Measurements from ENCODE around the gene SOX10. TPM values are rescaled to one million over a fixed set of nuclear protein-coding genes. Genes with fewer than 3 reads are reported as not detected.

The SOX10 gene
- total RNA-seq (2022; extraction: Qiagen RNA extraction; ENCODE audit: low read depth), result not detected in 5 replicates

GRCh38 chr22:37983860-37984791 lies at the start of gene SOX10:
SOX10 (minus strand) TSS chr22:37984555; CDS start chr22:37983784, 771 bp downstream.

GRCh38 chr22:37953437-37954179 lies 30.7 kb downstream of the SOX10 start, which contains the start of the genes C22orf23 and POLR2F:
C22orf23 (minus strand) TSS chr22:37953601; CDS start chr22:37953149, 452 bp downstream.
POLR2F (plus strand) TSS chr22:37953699; CDS start chr22:37953788, 89 bp downstream.

Other genes with a start within 250 kb of the SOX10 start
- gene GCAT, start 176.6 kb downstream of the SOX10 start, total RNA-seq (2022; extraction: Qiagen RNA extraction; ENCODE audit: low read depth), result 2.3 to 3.8 TPM (median 3.3 TPM) in 5 replicates
- not detected in 5 replicates for gene GALR3, start 161.2 kb downstream of the SOX10 start, total RNA-seq (2022; extraction: Qiagen RNA extraction; ENCODE audit: low read depth)
- gene ANKRD54, start 140.2 kb downstream of the SOX10 start, total RNA-seq (2022; extraction: Qiagen RNA extraction; ENCODE audit: low read depth), result 16.7 to 25.4 TPM (median 23.8 TPM) in 5 replicates
- gene EIF3L, start 135.1 kb downstream of the SOX10 start, total RNA-seq (2022; extraction: Qiagen RNA extraction; ENCODE audit: low read depth), result 268 to 302 TPM (median 282 TPM) in 5 replicates
- gene MICALL1, start 78.3 kb downstream of the SOX10 start, total RNA-seq (2022; extraction: Qiagen RNA extraction; ENCODE audit: low read depth), result 16.1 to 22.0 TPM (median 18.2 TPM) in 5 replicates
- gene C22orf23, start 31.0 kb downstream of the SOX10 start, total RNA-seq (2022; extraction: Qiagen RNA extraction; ENCODE audit: low read depth), result 0.25 to 0.46 TPM (median 0.31 TPM) in 4 of 5 replicates, not detected in the other
- 120 to 132 TPM (median 129 TPM) in 5 replicates for gene POLR2F, start 30.9 kb downstream of the SOX10 start, total RNA-seq (2022; extraction: Qiagen RNA extraction; ENCODE audit: low read depth)
- gene PICK1, start 72.8 kb upstream of the SOX10 start, total RNA-seq (2022; extraction: Qiagen RNA extraction; ENCODE audit: low read depth), result 10.0 to 11.0 TPM (median 10.8 TPM) in 5 replicates
- gene SLC16A8, start 99.6 kb upstream of the SOX10 start, total RNA-seq (2022; extraction: Qiagen RNA extraction; ENCODE audit: low read depth), result not detected in 5 replicates
- 4.3 to 5.2 TPM (median 4.3 TPM) in 5 replicates for gene BAIAP2L2, start 126.1 kb upstream of the SOX10 start, total RNA-seq (2022; extraction: Qiagen RNA extraction; ENCODE audit: low read depth)
- 3.8 to 5.4 TPM (median 4.2 TPM) in 5 replicates for gene PLA2G6, start 197.3 kb upstream of the SOX10 start, total RNA-seq (2022; extraction: Qiagen RNA extraction; ENCODE audit: low read depth)
- 12.7 to 17.6 TPM (median 15.9 TPM) in 5 replicates for gene MAFF, start 217.4 kb upstream of the SOX10 start, total RNA-seq (2022; extraction: Qiagen RNA extraction; ENCODE audit: low read depth)

Data from A549 treated with DMSO at 1 μM for 4 hours (cell line).